Skeletal muscle satellite cell (primary cell): ENCODE data around the gene GUCY1A2.
"Not testable (repeated sequence)": the region's sequence is repeated elsewhere in the genome, so short reads cannot be mapped to it uniquely, and the experiment has no call there.

Source experiments
- H3K27me3 ChIP-seq: 2 replicates; pipeline ENCODE4 v1.7.0; 2013; ENCODE audit warnings: low read length; ENCODE audit not compliant: control insufficient read depth, insufficient read depth
- H3K36me3 ChIP-seq: 2 replicates; pipeline ENCODE4 v1.7.0; 2013; ENCODE audit warnings: mild to moderate bottlenecking, control low read depth, low read length; ENCODE audit not compliant: insufficient read depth
- H3K4me1 ChIP-seq: 2 replicates; pipeline ENCODE4 v1.7.0; 2013; ENCODE audit warnings: low read length; ENCODE audit not compliant: control insufficient read depth, insufficient read depth
- H3K4me2 ChIP-seq: 2 replicates; pipeline ENCODE4 v1.7.0; 2013; ENCODE audit warnings: mild to moderate bottlenecking, low read length
- H3K4me3 ChIP-seq: 2 replicates; pipeline ENCODE4 v1.7.0; 2013; ENCODE audit warnings: low read length
- H3K9ac ChIP-seq: 2 replicates; pipeline ENCODE4 v1.7.0; 2013; ENCODE audit warnings: mild to moderate bottlenecking, low read depth, low read length, moderate library complexity
- H3K9me3 ChIP-seq: replicated peaks from 2 replicates; pipeline ENCODE4 v1.7.0; 2013; ENCODE audit warnings: mild to moderate bottlenecking, control low read depth, low read length

GUCY1A2 gene

GRCh38 chr11:106828576-106828975 lies 189.7 kb downstream of the GUCY1A2 start:
- Histone ChIP-seq H3K9ac (no peak overlapping the region), H3K4me3 (no peak overlapping the region), H3K9me3 (no peaks in the 10 kb centered on the region), H3K36me3 (no peaks in the 10 kb centered on the region), H3K4me2 (no peak overlapping the region), H3K4me1 (no peaks in the 10 kb centered on the region), H3K27me3 (no peaks in the 10 kb centered on the region)

- no peaks in the 10 kb centered on the region for H3K9me3 ChIP-seq
- no peaks in the 10 kb centered on the region for H3K27me3 ChIP-seq
- no peaks in the 10 kb centered on the region for H3K4me1 ChIP-seq
- H3K9ac ChIP-seq: no peak overlapping the region
- H3K36me3 ChIP-seq: no peaks in the 10 kb centered on the region
- H3K4me3 ChIP-seq: no peak overlapping the region
- H3K4me2 ChIP-seq: no peak overlapping the region
These were observed 190.6 kb downstream of the GUCY1A2 start for GRCh38 chr11:106827687-106828086.

DNA sequence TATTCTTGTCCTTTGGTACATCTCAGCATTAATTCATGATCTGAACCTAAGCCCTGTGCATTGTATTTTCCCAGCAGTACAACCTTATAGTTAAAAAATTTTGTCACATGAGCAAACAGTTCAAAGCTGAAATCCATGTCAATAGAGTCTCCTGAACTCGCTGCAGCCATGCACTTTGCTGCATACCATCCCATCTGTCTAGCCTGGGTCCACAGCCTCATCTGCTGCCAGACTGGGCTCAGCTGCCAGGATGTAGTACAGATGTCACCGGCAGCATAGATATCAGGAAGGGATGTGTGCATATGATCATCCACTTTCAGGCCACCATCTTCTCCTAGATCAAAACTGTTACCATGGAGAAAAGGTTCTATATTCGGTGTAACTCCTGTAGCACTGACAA lies 191.7 kb downstream of the GUCY1A2 start:
- H3K4me2 ChIP-seq, H3K4me3 ChIP-seq, H3K9me3 ChIP-seq, H3K9ac ChIP-seq, H3K4me1 ChIP-seq, H3K27me3 ChIP-seq, H3K36me3 ChIP-seq: not testable (repeated sequence)

DNA sequence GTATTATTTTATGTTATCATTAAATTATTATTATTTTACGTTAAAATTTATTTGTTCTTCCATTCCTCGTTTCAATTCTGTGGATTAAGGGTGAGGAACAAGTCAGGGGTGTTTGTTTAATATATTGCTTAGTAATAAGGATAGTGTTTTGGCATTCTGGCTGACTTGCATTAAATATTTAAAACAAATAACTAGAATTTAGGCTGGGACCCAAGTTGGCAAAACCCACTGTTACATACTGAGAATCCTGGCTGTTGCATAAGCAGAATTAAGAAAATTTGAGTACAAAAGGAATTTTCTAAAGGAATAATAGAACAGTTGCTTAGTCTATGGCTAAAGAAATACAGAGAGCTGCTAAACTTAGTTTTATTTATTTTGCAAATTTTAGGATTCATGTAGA lies 196.4 kb downstream of the GUCY1A2 start:
- Histone ChIP-seq H3K4me3 (no peak overlapping the region), H3K36me3 (no peaks in the 10 kb centered on the region), H3K9ac (no peak overlapping the region), H3K27me3 (no peaks in the 10 kb centered on the region), H3K4me2 (no peak overlapping the region), H3K9me3 (no peaks in the 10 kb centered on the region), H3K4me1 (no peaks in the 10 kb centered on the region)

- Histone ChIP-seq H3K36me3 (no peaks in the 10 kb centered on the region), H3K4me3 (no peak overlapping the region), H3K27me3 (no peaks in the 10 kb centered on the region), H3K4me2 (no peak overlapping the region), H3K9ac (no peak overlapping the region), H3K4me1 (no peaks in the 10 kb centered on the region), H3K9me3 (no peaks in the 10 kb centered on the region)
These were observed 197.0 kb downstream of the GUCY1A2 start for GRCh38 chr11:106821291-106821690.

DNA sequence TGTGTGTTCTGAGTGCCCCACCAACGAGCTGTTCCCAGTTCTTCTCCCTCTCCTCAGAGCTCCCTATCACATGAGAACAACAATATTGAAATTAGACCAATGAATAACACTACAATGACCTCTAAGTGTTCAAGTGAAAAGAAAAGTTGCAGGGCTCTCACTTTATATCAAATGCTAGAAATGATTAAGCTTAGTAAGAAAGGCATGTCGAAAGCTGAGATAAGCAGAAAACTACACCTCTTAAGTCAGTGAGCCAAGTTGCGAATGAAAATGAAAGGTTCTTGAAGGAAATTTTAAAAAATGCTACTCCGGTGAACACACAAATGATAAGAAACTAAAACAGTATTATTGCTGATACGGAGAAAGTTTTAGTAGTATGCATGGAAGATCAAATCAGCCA lies 199.8 kb downstream of the GUCY1A2 start:
- Histone ChIP-seq H3K9ac (no peak overlapping the region), H3K4me3 (no peak overlapping the region), H3K4me2 (no peak overlapping the region), H3K4me1 (no peaks in the 10 kb centered on the region), H3K36me3 (no peaks in the 10 kb centered on the region), H3K9me3 (no peaks in the 10 kb centered on the region), H3K27me3 (no peaks in the 10 kb centered on the region)

DNA sequence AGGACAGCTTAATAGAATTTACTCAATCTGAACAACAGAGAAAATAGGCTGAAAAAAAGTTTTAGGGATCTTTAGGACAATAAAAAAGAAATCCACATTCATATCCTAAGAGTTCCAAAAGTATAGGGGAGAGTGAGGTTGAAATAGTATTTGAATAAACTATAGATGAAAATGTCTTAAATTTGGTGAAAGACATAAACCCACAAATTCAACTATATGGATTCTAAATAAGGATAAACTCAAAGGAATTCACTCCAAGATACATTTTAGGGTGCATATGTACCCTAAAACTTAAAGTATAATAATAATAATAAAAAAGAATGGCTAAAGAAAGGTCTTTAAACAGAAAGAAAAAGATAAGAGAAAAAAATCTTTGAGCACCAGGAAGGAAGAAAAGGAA lies 203.1 kb downstream of the GUCY1A2 start:
- no peaks in the 10 kb centered on the region for H3K4me1 ChIP-seq
- no peak overlapping the region for H3K4me3 ChIP-seq
- H3K9me3 ChIP-seq: no peaks in the 10 kb centered on the region
- H3K9ac ChIP-seq: no peak overlapping the region
- no peaks in the 10 kb centered on the region for H3K36me3 ChIP-seq
- H3K27me3 ChIP-seq: no peaks in the 10 kb centered on the region
- no peak overlapping the region for H3K4me2 ChIP-seq

- Histone ChIP-seq H3K36me3 (no peaks in the 10 kb centered on the region), H3K9me3 (no peaks in the 10 kb centered on the region), H3K4me3 (no peak overlapping the region), H3K4me1 (no peaks in the 10 kb centered on the region), H3K27me3 (no peaks in the 10 kb centered on the region), H3K4me2 (no peak overlapping the region), H3K9ac (no peak overlapping the region)
These were observed 204.5 kb downstream of the GUCY1A2 start for GRCh38 chr11:106813806-106814205.

- no peak overlapping the region for H3K9ac ChIP-seq
- no peak overlapping the region for H3K4me3 ChIP-seq
- no peaks in the 10 kb centered on the region for H3K9me3 ChIP-seq
- no peak overlapping the region for H3K4me2 ChIP-seq
- no peaks in the 10 kb centered on the region for H3K27me3 ChIP-seq
- H3K36me3 ChIP-seq: no peaks in the 10 kb centered on the region
- H3K4me1 ChIP-seq: no peaks in the 10 kb centered on the region
These were observed 224.2 kb downstream of the GUCY1A2 start for GRCh38 chr11:106794058-106794457.

- Histone ChIP-seq H3K4me2 (no peak overlapping the region), H3K9me3 (no peaks in the 10 kb centered on the region), H3K36me3 (no peaks in the 10 kb centered on the region), H3K4me3 (no peak overlapping the region), H3K27me3 (no peaks in the 10 kb centered on the region), H3K9ac (no peak overlapping the region), H3K4me1 (no peaks in the 10 kb centered on the region)
These were observed 228.9 kb downstream of the GUCY1A2 start for GRCh38 chr11:106789406-106789805.

DNA sequence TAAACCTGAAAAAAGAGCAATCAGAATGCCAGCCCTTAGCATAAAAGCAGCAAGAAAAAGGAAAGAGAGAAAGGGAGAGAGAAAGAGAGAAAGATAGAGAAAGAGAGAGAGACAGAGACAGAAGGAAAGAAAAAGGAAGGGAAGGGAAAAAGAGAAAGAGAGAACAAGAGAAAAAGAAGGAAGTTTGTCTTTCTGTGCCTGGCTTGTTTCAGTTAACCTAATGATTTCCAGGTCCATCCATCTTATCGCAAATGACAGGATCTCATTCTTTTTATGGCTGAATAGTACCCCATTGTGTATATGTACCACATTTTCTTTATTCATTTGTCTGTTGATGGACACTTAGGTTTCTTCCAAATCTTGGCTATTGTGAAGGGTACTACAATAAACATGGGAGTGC lies 230.8 kb downstream of the GUCY1A2 start:
- no peaks in the 10 kb centered on the region for H3K27me3 ChIP-seq
- no peak overlapping the region for H3K4me3 ChIP-seq
- H3K36me3 ChIP-seq: no peaks in the 10 kb centered on the region
- H3K9ac ChIP-seq: no peak overlapping the region
- H3K4me1 ChIP-seq: no peaks in the 10 kb centered on the region
- H3K4me2 ChIP-seq: no peak overlapping the region
- no peaks in the 10 kb centered on the region for H3K9me3 ChIP-seq

DNA sequence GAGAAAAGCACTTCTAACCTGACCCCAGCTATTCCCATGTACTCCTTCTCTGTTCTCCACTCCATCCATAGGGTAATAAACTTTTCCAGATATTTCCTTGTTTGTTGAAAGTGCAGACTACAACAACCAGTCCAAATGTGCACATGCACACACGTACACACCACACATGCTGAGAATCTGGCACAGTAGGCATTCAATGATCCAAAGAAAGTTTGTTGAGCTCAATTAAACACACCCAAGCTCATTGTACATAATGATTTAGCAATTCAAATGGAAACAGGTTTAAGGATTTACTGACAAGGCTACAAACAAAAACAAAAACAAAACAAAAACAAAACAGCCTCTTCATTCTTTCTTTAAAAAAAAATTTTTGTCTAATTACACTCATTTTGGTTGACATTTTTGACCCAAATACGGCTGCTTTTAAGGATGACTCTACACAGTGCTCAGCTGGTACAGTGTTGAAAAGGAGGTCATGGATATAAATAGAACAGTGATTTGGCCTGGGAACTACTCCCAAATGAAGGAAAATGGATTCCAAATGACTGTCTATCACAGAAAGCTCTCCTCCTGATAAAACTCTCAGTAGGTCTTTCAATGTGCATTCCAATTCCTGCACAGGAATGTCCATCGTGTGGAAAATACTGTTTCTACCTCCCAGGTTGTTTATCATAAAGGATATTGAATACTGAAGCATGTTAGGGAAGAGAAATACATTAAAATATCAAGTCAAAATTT lies 232.2 kb downstream of the GUCY1A2 start:
- no peak overlapping the region for H3K4me2 ChIP-seq
- H3K4me1 ChIP-seq: no peaks in the 10 kb centered on the region
- H3K9ac ChIP-seq: no peak overlapping the region
- H3K36me3 ChIP-seq: no peaks in the 10 kb centered on the region
- H3K9me3 ChIP-seq: no peaks in the 10 kb centered on the region
- H3K27me3 ChIP-seq: no peaks in the 10 kb centered on the region
- no peak overlapping the region for H3K4me3 ChIP-seq
